Caco-2 (cell line): Measurements from ENCODE around the gene EWSR1. TPM values are rescaled to one million over a fixed set of nuclear protein-coding genes. Genes with fewer than 3 reads are reported as not detected.

Experiments used
- BruUV-seq: library from RNA; stranded (reverse); fragments of 400-500 nt; replicated peaks from 2 replicates; lab custom pipeline; 2021; lab: Mats Ljungman, UMichigan
- CTCF ChIA-PET: fragments of 300-600 bp; sonication (Branson Sonifier 250); formaldehyde crosslinking; loops from one replicate; lab custom pipeline; 2022; ENCODE audit warnings: antibody characterized with exemption; lab: Charles Lee
- POLR2A ChIA-PET: fragments of 300-600 bp; sonication (Branson Sonifier 250); formaldehyde crosslinking; loops from one replicate; lab custom pipeline; 2022; ENCODE audit warnings: antibody characterized with exemption; lab: Charles Lee
- DNase-seq, 2 experiments: peaks; one replicate each; pipeline versions ENCODE4 v3.0.0 to v3.0.0-alpha.2; 2020 to 2022
- H3K27me3 ChIP-seq: replicated peaks from 2 replicates; pipeline ENCODE4 v1.6.0; 2011; ENCODE audit warnings: low read length; ENCODE audit not compliant: control insufficient read depth, insufficient read depth
- H3K36me3 ChIP-seq: 2 replicates; pipeline ENCODE4 v1.5.1; 2011; ENCODE audit warnings: low read length; ENCODE audit not compliant: control insufficient read depth, insufficient read depth
- H3K4me1 ChIP-seq: fragments of 250-450 bp; sonication (Bioruptor Pico); 2 replicates; pipeline ENCODE4 v1.5.1; 2020; ENCODE audit warnings: mild to moderate bottlenecking
- H3K4me3 ChIP-seq: 2 replicates; pipeline ENCODE4 v1.5.1; 2011; ENCODE audit warnings: low read depth, mild to moderate bottlenecking, control low read depth, low read length
- H3K9me3 ChIP-seq: fragments of 250-450 bp; sonication (Bioruptor Pico); 2 replicates; pipeline ENCODE4 v1.5.1; 2020; ENCODE audit warnings: mild to moderate bottlenecking, moderate library complexity
- H3K27ac Mint-ChIP-seq: one replicate; pipeline ENCODE4 v1.8.0; 2022; ENCODE audit warnings: mixed read lengths; ENCODE audit not compliant: unreplicated experiment
- H3K27me3 Mint-ChIP-seq: one replicate; pipeline ENCODE4 v1.8.0; 2022; ENCODE audit warnings: mixed read lengths; ENCODE audit not compliant: insufficient read depth, unreplicated experiment
- H3K36me3 Mint-ChIP-seq: one replicate; pipeline ENCODE4 v1.8.0; 2022; ENCODE audit warnings: mild to moderate bottlenecking, mixed read lengths; ENCODE audit not compliant: insufficient read depth, unreplicated experiment
- H3K4me1 Mint-ChIP-seq: one replicate; pipeline ENCODE4 v1.8.0; 2022; ENCODE audit warnings: low read depth, mixed read lengths; ENCODE audit not compliant: unreplicated experiment
- H3K4me3 Mint-ChIP-seq: one replicate; pipeline ENCODE4 v1.8.0; 2022; ENCODE audit warnings: mild to moderate bottlenecking, moderate library complexity, mixed read lengths; ENCODE audit not compliant: unreplicated experiment
- H3K9me3 Mint-ChIP-seq: one replicate; pipeline ENCODE4 v1.8.0; 2022; ENCODE audit warnings: mixed read lengths; ENCODE audit not compliant: unreplicated experiment
- intact Hi-C: fragments of 100-400 bp; cut with micrococcal nuclease; formaldehyde crosslinking; loops from one replicate; pipeline ENCODE4 v1.10.0; 2022; ENCODE audit not compliant: unreplicated experiment
- total RNA-seq: library from RNA; stranded (reverse); gene quantifications from 2 replicates; pipeline ENCODE4 v1.2.3, GENCODE V29; 2022
- TF ChIP-seq, protein P1 (sequence below), 2 experiments: fragments of 200-600 bp in 1 of 2; IDR thresholded peaks; 1 replicate in 1 of 2; 2 replicates in 1 of 2; pipeline versions ENCODE4 v1.5.1 to v1.8.0; 2011 to 2022; ENCODE audit warnings: antibody characterized with exemption in 1 of 2, control low read depth in 1 of 2, inconsistent platforms in 1 of 2, low read depth in 1 of 2, low read length in 1 of 2, mild to moderate bottlenecking in 1 of 2, moderate library complexity in 1 of 2; ENCODE audit not compliant: insufficient read depth in 1 of 2, severe bottlenecking in 1 of 2, unreplicated experiment in 1 of 2

The EWSR1 gene
- total RNA-seq, 1 experiment from 2014 or later, result 358 TPM

DNA sequence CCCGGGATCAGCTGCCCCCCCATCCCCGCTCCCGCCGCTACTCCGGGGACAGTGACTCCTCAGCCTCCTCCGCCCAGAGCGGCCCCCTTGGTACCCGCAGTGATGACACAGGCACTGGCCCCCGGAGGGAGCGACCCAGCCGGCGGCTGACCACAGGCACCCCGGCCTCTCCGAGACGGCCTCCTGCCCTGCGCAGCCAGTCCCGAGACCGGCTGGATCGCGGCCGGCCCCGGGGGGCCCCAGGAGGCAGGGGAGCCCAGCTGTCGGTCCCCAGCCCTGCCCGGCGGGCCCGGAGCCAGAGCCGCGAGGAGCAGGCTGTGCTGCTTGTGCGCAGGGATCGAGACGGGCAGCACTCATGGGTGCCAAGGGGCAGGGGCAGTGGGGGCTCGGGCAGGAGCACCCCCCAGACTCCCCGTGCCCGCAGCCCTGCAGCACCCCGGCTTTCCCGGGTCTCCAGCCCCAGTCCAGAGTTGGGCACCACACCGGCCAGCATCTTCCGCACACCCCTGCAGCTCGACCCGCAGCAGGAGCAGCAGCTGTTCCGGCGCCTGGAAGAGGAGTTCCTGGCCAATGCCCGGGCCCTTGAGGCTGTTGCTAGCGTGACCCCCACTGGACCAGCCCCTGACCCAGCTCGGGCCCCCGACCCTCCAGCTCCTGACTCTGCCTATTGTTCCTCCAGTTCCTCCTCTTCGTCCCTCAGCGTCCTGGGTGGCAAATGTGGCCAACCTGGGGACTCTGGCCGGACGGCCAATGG, 43.6 kb downstream of the EWSR1 start:
- peaks cover 12% of the 10 kb centered on the region for H3K27me3 Mint-ChIP-seq
- Histone ChIP-seq H3K9me3 (no peaks in the 10 kb centered on the region), H3K27me3 (no peaks in the 10 kb centered on the region; the same call in none of the 2 replicates), H3K4me1 (peaks cover 36% of the 10 kb centered on the region), H3K4me3 (no peak overlapping the region), H3K36me3 (0 out of 2 replicates have a peak, but pooled peaks cover 1% of the 10 kb centered on the region)
- H3K4me3 Mint-ChIP-seq, result no peak overlapping the region
- BruUV-seq, result no TSS peak
- POLR2A ChIA-PET, result no interaction called here
- peaks cover 14% of the 10 kb centered on the region for H3K36me3 Mint-ChIP-seq
- DNase-seq, result peak in 1 of 2 experiments; percentile 34
- H3K9me3 Mint-ChIP-seq, result no peaks in the 10 kb centered on the region
- CTCF ChIA-PET, result no interaction called here
- TF ChIP-seq, protein P1, sequence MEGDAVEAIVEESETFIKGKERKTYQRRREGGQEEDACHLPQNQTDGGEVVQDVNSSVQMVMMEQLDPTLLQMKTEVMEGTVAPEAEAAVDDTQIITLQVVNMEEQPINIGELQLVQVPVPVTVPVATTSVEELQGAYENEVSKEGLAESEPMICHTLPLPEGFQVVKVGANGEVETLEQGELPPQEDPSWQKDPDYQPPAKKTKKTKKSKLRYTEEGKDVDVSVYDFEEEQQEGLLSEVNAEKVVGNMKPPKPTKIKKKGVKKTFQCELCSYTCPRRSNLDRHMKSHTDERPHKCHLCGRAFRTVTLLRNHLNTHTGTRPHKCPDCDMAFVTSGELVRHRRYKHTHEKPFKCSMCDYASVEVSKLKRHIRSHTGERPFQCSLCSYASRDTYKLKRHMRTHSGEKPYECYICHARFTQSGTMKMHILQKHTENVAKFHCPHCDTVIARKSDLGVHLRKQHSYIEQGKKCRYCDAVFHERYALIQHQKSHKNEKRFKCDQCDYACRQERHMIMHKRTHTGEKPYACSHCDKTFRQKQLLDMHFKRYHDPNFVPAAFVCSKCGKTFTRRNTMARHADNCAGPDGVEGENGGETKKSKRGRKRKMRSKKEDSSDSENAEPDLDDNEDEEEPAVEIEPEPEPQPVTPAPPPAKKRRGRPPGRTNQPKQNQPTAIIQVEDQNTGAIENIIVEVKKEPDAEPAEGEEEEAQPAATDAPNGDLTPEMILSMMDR (IDR thresholded peaks at IDR 0.05; ENCODE audit: insufficient read depth in 1 of 2, low read depth in 1 of 2, low read length in 1 of 2, severe bottlenecking in 1 of 2, unreplicated experiment in 1 of 2), result no peak
- peaks cover 12% of the 10 kb centered on the region for H3K4me1 Mint-ChIP-seq
- intact Hi-C loops, result no loop called here
- H3K27ac Mint-ChIP-seq, result no peak overlapping the region

DNA sequence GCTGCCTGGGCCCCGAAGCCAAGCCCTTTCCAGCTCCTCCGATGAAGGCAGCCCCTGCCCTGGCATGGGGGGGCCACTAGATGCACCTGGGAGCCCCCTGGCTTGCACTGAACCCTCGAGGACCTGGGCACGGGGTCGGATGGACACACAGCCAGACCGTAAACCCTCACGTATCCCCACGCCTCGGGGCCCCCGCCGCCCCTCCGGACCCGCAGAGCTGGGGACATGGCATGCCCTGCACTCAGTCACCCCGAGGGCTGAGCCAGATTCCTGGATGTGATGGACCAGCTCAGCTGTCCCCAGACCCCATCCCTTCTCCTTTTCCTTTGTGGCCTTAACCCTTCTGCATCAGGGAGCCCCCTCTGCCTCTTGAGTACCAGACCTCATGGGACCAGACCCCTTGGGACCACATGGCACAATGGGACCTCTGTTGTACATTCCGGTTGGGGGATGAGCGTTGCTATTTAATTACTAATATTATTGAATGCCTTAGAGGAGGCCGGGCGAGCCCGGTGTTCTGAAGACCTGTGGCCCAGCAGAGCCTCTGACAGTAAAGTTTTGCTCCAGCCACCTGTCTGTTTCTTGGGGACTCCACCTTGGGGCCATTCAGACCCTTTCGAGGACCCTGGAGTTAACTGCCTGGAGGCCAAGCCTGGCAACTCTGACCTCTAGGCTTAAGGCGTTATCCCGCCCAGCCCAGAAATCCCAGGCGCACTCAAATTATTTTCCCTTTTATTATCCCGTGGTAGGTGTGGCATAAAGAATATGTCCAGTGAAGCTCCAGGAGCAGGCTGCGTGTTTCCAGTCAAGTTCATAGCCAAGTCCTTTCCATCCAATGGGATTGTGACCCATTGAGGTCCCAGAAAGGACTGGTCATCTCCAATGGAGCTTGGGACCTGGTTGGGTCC, 44.4 kb downstream of the EWSR1 start:
- intact Hi-C loops, result no loop called here
- H3K27me3 ChIP-seq, result no peaks in the 10 kb centered on the region; the same call in none of the 2 replicates
- ChIA-PET POLR2A (no interaction called here), CTCF (no interaction called here)
- Mint-ChIP-seq H3K36me3 (peaks cover 14% of the 10 kb centered on the region), H3K27me3 (peaks cover 12% of the 10 kb centered on the region), H3K9me3 (no peaks in the 10 kb centered on the region), H3K27ac (no peak overlapping the region), H3K4me1 (peaks cover 12% of the 10 kb centered on the region), H3K4me3 (no peak overlapping the region)
- H3K4me1 ChIP-seq, result peaks cover 36% of the 10 kb centered on the region
- BruUV-seq, result no TSS peak
- peak in 1 of 2 experiments; percentile 23 for DNase-seq
- 0 out of 2 replicates have a peak, but pooled peaks cover 1% of the 10 kb centered on the region for H3K36me3 ChIP-seq
- H3K4me3 ChIP-seq, result no peak overlapping the region
- H3K9me3 ChIP-seq, result no peaks in the 10 kb centered on the region
- TF ChIP-seq, protein P1 (IDR thresholded peaks at IDR 0.05; ENCODE audit: insufficient read depth in 1 of 2, low read depth in 1 of 2, low read length in 1 of 2, severe bottlenecking in 1 of 2, unreplicated experiment in 1 of 2), result no peak

DNA sequence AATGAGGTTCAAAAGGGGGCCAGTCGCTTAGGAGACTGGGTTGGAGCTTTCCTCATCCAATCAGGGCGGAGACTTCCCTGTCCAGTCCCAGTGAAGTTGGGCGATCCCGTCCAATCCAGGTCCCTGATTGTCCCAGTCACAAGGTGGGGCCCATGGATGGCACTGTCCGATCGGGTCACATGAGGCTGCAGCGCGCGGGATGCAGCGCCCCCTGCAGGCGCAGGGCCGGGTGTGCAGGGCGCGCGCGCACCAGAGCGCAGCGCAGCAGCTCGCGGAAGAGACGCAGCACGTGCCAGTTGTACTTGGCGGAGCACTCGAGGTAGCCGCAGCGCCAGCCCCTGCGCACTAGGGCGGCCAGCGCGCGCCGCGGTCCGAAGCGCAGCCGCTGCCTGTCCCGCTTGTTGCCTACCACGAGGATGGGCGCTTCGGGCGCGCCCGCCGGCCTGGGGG, 45.1 kb downstream of the EWSR1 start:
- peaks cover 12% of the 10 kb centered on the region for H3K27me3 Mint-ChIP-seq
- POLR2A ChIA-PET, result no interaction called here
- H3K9me3 Mint-ChIP-seq, result no peaks in the 10 kb centered on the region
- BruUV-seq, result no TSS peak
- 0 out of 2 replicates have a peak, but pooled peaks cover 1% of the 10 kb centered on the region for H3K36me3 ChIP-seq
- no peaks in the 10 kb centered on the region; the same call in none of the 2 replicates for H3K27me3 ChIP-seq
- DNase-seq, result no peak
- H3K4me1 Mint-ChIP-seq, result peaks cover 12% of the 10 kb centered on the region
- H3K4me1 ChIP-seq, result peaks cover 36% of the 10 kb centered on the region
- H3K4me3 Mint-ChIP-seq, result no peak overlapping the region
- H3K9me3 ChIP-seq, result no peaks in the 10 kb centered on the region
- no peak overlapping the region for H3K4me3 ChIP-seq
- H3K36me3 Mint-ChIP-seq, result peaks cover 14% of the 10 kb centered on the region
- TF ChIP-seq, protein P1 (IDR thresholded peaks at IDR 0.05; ENCODE audit: insufficient read depth in 1 of 2, low read depth in 1 of 2, low read length in 1 of 2, severe bottlenecking in 1 of 2, unreplicated experiment in 1 of 2), result peak in 1 of 2 experiments; percentile 43
- CTCF ChIA-PET, result no interaction called here
- no peak overlapping the region for H3K27ac Mint-ChIP-seq
- intact Hi-C loops, result no loop called here
